MM.1S (cell line): ENCODE measurements around the gene SWAP70.

Source experiments
- DNase-seq: peaks from one replicate; pipeline ENCODE4 v3.0.0-alpha.2; 2015
- H2AFZ ChIP-seq: fragments of 300-600 bp; sonication (generic); 2 replicates; pipeline ENCODE4 v1.6.0; 2016; ENCODE audit warnings: antibody characterized with exemption, low read length
- H3F3A ChIP-seq: fragments of 300-600 bp; sonication (generic); 2 replicates; pipeline ENCODE4 v1.6.1; 2016; ENCODE audit warnings: mild to moderate bottlenecking, antibody characterized with exemption, low read length, moderate library complexity, mixed read lengths; ENCODE audit not compliant: insufficient read depth
- H3K27ac ChIP-seq: fragments of 300-600 bp; sonication (generic); 2 replicates; pipeline ENCODE4 v1.5.1; 2016; ENCODE audit warnings: mild to moderate bottlenecking, low read length
- H3K27me3 ChIP-seq: fragments of 300-600 bp; sonication (generic); replicated peaks from 2 replicates; pipeline ENCODE4 v1.6.0; 2016; ENCODE audit warnings: low read length; ENCODE audit not compliant: insufficient read depth
- H3K36me3 ChIP-seq: fragments of 300-600 bp; sonication (generic); replicated peaks from 2 replicates; pipeline ENCODE4 v1.6.1; 2016; ENCODE audit warnings: mild to moderate bottlenecking, low read length, mixed read lengths; ENCODE audit not compliant: insufficient read depth
- H3K4me1 ChIP-seq: fragments of 300-600 bp; sonication (generic); 2 replicates; pipeline ENCODE4 v1.6.1; 2016; ENCODE audit warnings: low read length, mixed read lengths
- H3K4me2 ChIP-seq: fragments of 300-600 bp; sonication (generic); 2 replicates; pipeline ENCODE4 v1.6.0; 2016; ENCODE audit warnings: low read depth, low read length
- H3K4me3 ChIP-seq: fragments of 300-600 bp; sonication (generic); 2 replicates; pipeline ENCODE4 v1.5.1; 2016; ENCODE audit warnings: low read length, mixed read lengths
- H3K79me2 ChIP-seq: fragments of 300-600 bp; sonication (generic); 2 replicates; pipeline ENCODE4 v1.6.1; 2016; ENCODE audit warnings: mixed run types, low read length, mixed read lengths
- H3K9ac ChIP-seq: fragments of 300-600 bp; sonication (generic); 2 replicates; pipeline ENCODE4 v1.6.1; 2016; ENCODE audit warnings: low read length, mixed read lengths
- H3K9me2 ChIP-seq: fragments of 300-600 bp; sonication (generic); replicated peaks from 2 replicates; pipeline ENCODE4 v1.6.1; 2016; ENCODE audit warnings: mild to moderate bottlenecking, low read length, mixed read lengths; ENCODE audit not compliant: insufficient read depth
- H3K9me3 ChIP-seq: fragments of 300-600 bp; sonication (generic); replicated peaks from 2 replicates; pipeline ENCODE4 v1.6.1; 2016; ENCODE audit warnings: mild to moderate bottlenecking, low read length, mixed read lengths; ENCODE audit not compliant: insufficient read depth
- H4K20me1 ChIP-seq: fragments of 300-600 bp; sonication (generic); 2 replicates; pipeline ENCODE4 v1.6.1; 2016; ENCODE audit warnings: mild to moderate bottlenecking, low read length, moderate library complexity, mixed read lengths; ENCODE audit not compliant: insufficient read depth
- EZH2 ChIP-seq: fragments of 300-600 bp; sonication (generic); optimal IDR thresholded peaks from 2 replicates; pipeline ENCODE3; 2017; ENCODE audit warnings: low read depth, mild to moderate bottlenecking, antibody characterized with exemption, low read length, mixed read lengths
- EZH2phosphoT487 ChIP-seq: fragments of 300-600 bp; sonication (generic); IDR thresholded peaks from 2 replicates; pipeline ENCODE4 v1.6.1; 2018; ENCODE audit warnings: antibody characterized with exemption, low read length
- TF ChIP-seq, protein P1 (sequence below): fragments of 300-600 bp; sonication (generic); IDR thresholded peaks from 2 replicates; pipeline ENCODE4 v1.5.1; 2016; ENCODE audit warnings: antibody characterized with exemption, low read length, mixed read lengths

The SWAP70 gene

GRCh38 chr11:9719566-9720289, 55.9 kb downstream of the SWAP70 start:
- DNase-seq, result no peak
- no peaks in the 10 kb centered on the region for H3F3A ChIP-seq
- H3K27ac ChIP-seq, result no peak overlapping the region
- H3K36me3 ChIP-seq, result no peaks in the 10 kb centered on the region
- peak overlapping the region; percentile 47 for H2AFZ ChIP-seq
- H3K4me2 ChIP-seq, result peak overlapping the region; percentile 59
- no peak overlapping the region; the same call in 1 of the 2 replicates for H3K9ac ChIP-seq
- no peaks in the 10 kb centered on the region for H3K27me3 ChIP-seq
- peaks cover 12% of the 10 kb centered on the region for H3K4me1 ChIP-seq
- H4K20me1 ChIP-seq, result no peaks in the 10 kb centered on the region
- H3K9me3 ChIP-seq, result no peaks in the 10 kb centered on the region
- TF ChIP-seq, protein P1, sequence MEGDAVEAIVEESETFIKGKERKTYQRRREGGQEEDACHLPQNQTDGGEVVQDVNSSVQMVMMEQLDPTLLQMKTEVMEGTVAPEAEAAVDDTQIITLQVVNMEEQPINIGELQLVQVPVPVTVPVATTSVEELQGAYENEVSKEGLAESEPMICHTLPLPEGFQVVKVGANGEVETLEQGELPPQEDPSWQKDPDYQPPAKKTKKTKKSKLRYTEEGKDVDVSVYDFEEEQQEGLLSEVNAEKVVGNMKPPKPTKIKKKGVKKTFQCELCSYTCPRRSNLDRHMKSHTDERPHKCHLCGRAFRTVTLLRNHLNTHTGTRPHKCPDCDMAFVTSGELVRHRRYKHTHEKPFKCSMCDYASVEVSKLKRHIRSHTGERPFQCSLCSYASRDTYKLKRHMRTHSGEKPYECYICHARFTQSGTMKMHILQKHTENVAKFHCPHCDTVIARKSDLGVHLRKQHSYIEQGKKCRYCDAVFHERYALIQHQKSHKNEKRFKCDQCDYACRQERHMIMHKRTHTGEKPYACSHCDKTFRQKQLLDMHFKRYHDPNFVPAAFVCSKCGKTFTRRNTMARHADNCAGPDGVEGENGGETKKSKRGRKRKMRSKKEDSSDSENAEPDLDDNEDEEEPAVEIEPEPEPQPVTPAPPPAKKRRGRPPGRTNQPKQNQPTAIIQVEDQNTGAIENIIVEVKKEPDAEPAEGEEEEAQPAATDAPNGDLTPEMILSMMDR, result no peak
- H3K4me3 ChIP-seq, result peak overlapping the region; percentile 3; the same call in 1 of the 2 replicates
- no peaks in the 10 kb centered on the region for H3K79me2 ChIP-seq
- H3K9me2 ChIP-seq, result no peaks in the 10 kb centered on the region

GRCh38 chr11:9720290-9720630, 56.4 kb downstream of the SWAP70 start:
- Histone ChIP-seq H3K27ac (no peak overlapping the region), H3K4me2 (peak overlapping the region; percentile 59), H3K4me3 (peak overlapping the region; percentile 3; the same call in 1 of the 2 replicates), H3K79me2 (no peaks in the 10 kb centered on the region), H3K4me1 (peaks cover 12% of the 10 kb centered on the region), H3K27me3 (no peaks in the 10 kb centered on the region), H3F3A (no peaks in the 10 kb centered on the region), H3K9me2 (no peaks in the 10 kb centered on the region), H4K20me1 (no peaks in the 10 kb centered on the region), H3K9me3 (no peaks in the 10 kb centered on the region), H3K36me3 (no peaks in the 10 kb centered on the region), H2AFZ (peak overlapping the region; percentile 47), H3K9ac (no peak overlapping the region)
- TF ChIP-seq EZH2phosphoT487 (no peak), EZH2 (no peak)
- TF ChIP-seq, protein P1, result no peak
- no peak for DNase-seq

DNA sequence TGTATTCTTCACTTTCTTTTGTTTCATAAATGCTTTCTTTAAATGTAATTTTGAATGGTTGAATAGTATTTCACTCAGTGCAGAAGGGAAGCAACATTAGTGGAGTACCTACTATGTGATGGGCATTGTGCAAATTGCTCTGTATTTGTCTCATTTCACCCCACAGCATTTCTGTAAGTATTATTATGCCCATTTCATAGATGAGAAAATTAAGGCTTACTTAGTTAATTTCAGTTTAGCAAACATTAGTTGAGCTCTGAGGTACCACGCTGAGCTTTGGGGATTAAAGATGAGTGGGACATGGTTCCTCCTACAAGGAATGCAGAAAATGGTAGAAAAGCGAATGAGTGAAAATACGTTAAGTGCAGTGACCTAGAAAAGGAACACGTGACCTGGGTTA, 58.1 kb downstream of the SWAP70 start:
- H3K4me3 ChIP-seq, result no peak overlapping the region
- no peaks in the 10 kb centered on the region for H3K9me3 ChIP-seq
- DNase-seq, result no peak
- TF ChIP-seq EZH2 (no peak), EZH2phosphoT487 (no peak)
- TF ChIP-seq, protein P1, result no peak
- H3K36me3 ChIP-seq, result no peaks in the 10 kb centered on the region
- no peak overlapping the region for H3K9ac ChIP-seq
- H3K79me2 ChIP-seq, result no peaks in the 10 kb centered on the region
- H4K20me1 ChIP-seq, result no peaks in the 10 kb centered on the region
- H2AFZ ChIP-seq, result no peak overlapping the region
- H3K4me2 ChIP-seq, result no peak overlapping the region
- H3F3A ChIP-seq, result no peaks in the 10 kb centered on the region
- H3K4me1 ChIP-seq, result peaks cover 19% of the 10 kb centered on the region
- H3K27me3 ChIP-seq, result no peaks in the 10 kb centered on the region
- no peak overlapping the region for H3K27ac ChIP-seq
- H3K9me2 ChIP-seq, result no peaks in the 10 kb centered on the region
